ENCODE results near the gene THAP11.

The THAP11 gene

GRCh38 chr16:67882374-67883145 is 40.4 kb downstream of the THAP11 start:
- peak in 54 of 56 donors; percentile 19 to 92 (median 72) for DNase-seq

- DNase-seq = peak in 1 of 56 donors; percentile 34
Observed at GRCh38 chr16:67883146-67883871, 41.2 kb downstream of the THAP11 start.

GRCh38 chr16:67883872-67884261 is 41.7 kb downstream of the THAP11 start:
- peak in 28 of 56 donors; percentile 7 to 72 (median 28) for DNase-seq

GRCh38 chr16:67884684-67885083 is 42.6 kb downstream of the THAP11 start, which contains the start of gene NRN1L:
NRN1L (plus strand) TSS chr16:67884885; CDS start chr16:67884904, 19 bp downstream.
- DNase-seq = peak in 55 of 56 donors; percentile 18 to 95 (median 84)

- no peak for DNase-seq
Observed at GRCh38 chr16:67885545-67885944, 43.4 kb downstream of the THAP11 start.

GRCh38 chr16:67885976-67886375 is 43.9 kb downstream of the THAP11 start:
- no peak for DNase-seq

GRCh38 chr16:67886387-67886786 is 44.3 kb downstream of the THAP11 start:
- DNase-seq = no peak

GRCh38 chr16:67888331-67888730 is 46.2 kb downstream of the THAP11 start:
- no peak for DNase-seq

GRCh38 chr16:67892375-67892774 is 50.3 kb downstream of the THAP11 start:
- DNase-seq = no peak

GRCh38 chr16:67892899-67893742 is 51.0 kb downstream of the THAP11 start, which contains the start of gene PSKH1:
PSKH1 (plus strand) TSS chr16:67893254; CDS start chr16:67908750, 15,496 bp downstream.
- peak; percentile 31 to 98 (median 94) for DNase-seq

All from amygdala (tissue), 56 donors.